CD4-positive, alpha-beta T cell (primary cell): ENCODE results near the gene TNFRSF18. TPM values are rescaled to one million over a fixed set of nuclear protein-coding genes. Genes with fewer than 3 reads are reported as not detected.

Source experiments
- ATAC-seq: fragments of 200-7000 bp; cut with Tn5 transposase; one replicate; pipeline ENCODE4 v1.10.0; 2022; ENCODE audit warnings: mild to moderate bottlenecking; ENCODE audit not compliant: poor library complexity
- CTCF ChIA-PET: fragments of 350-600 bp; sonication (Branson Sonifier 250); formaldehyde crosslinking; loops from one replicate; lab custom pipeline; 2021; ENCODE audit warnings: antibody characterized with exemption, inconsistent platforms; lab: Charles Lee
- POLR2A ChIA-PET: fragments of 350-600 bp; sonication (Branson Sonifier 250); formaldehyde crosslinking; loops from one replicate; lab custom pipeline; 2021; ENCODE audit warnings: antibody characterized with exemption, inconsistent platforms; lab: Charles Lee
- DNase-seq, 14 experiments: peaks; one replicate each; pipeline ENCODE4 v3.0.0-alpha.2; 2013 to 2020; ENCODE audit warnings: mixed read lengths in 2 of 14
- H3K27ac ChIP-seq, 2 donors: one replicate each; pipeline versions ENCODE4 v1.5.1 to v1.7.0; 2013; ENCODE audit warnings: low read length in 2 of 2, low read depth in 1 of 2, mild to moderate bottlenecking in 1 of 2
- H3K27me3 ChIP-seq, 2 experiments: 1 replicate in 1 of 2; 2 replicates in 1 of 2; pipeline versions ENCODE4 v1.6.1 to v1.7.0; 2013; ENCODE audit warnings: low read length in 2 of 2, control low read depth in 1 of 2, mild to moderate bottlenecking in 1 of 2, moderate library complexity in 1 of 2; ENCODE audit not compliant: insufficient read depth in 2 of 2, control insufficient read depth in 1 of 2
- H3K36me3 ChIP-seq: one replicate; pipeline ENCODE4 v1.6.1; 2013; ENCODE audit warnings: low read length, control low read depth; ENCODE audit not compliant: insufficient read depth
- H3K4me1 ChIP-seq: one replicate; pipeline ENCODE4 v1.6.1; 2013; ENCODE audit warnings: low read length, control low read depth; ENCODE audit not compliant: insufficient read depth
- H3K4me3 ChIP-seq: one replicate; pipeline ENCODE4 v1.5.1; 2013; ENCODE audit warnings: mild to moderate bottlenecking, low read length, moderate library complexity
- H3K9me3 ChIP-seq, 2 experiments: 1 replicate in 1 of 2; 2 replicates in 1 of 2; pipeline versions ENCODE4 v1.6.1 to v1.7.0; 2013; ENCODE audit warnings: low read length in 2 of 2, mild to moderate bottlenecking in 2 of 2, control low read depth in 1 of 2, moderate library complexity in 1 of 2; ENCODE audit not compliant: control insufficient read depth in 1 of 2, insufficient read depth in 1 of 2
- H3K27ac Mint-ChIP-seq: one replicate; pipeline ENCODE4 v1.8.0; 2020; ENCODE audit warnings: mixed read lengths
- H3K27me3 Mint-ChIP-seq: one replicate; pipeline ENCODE4 v1.8.0; 2021; ENCODE audit warnings: mixed read lengths
- H3K36me3 Mint-ChIP-seq: one replicate; pipeline ENCODE4 v1.8.0; 2021; ENCODE audit warnings: low read depth, mixed read lengths
- H3K4me1 Mint-ChIP-seq: one replicate; pipeline ENCODE4 v1.8.0; 2021; ENCODE audit warnings: low read depth, mixed read lengths
- H3K4me3 Mint-ChIP-seq: one replicate; pipeline ENCODE4 v1.8.0; 2020; ENCODE audit warnings: mild to moderate bottlenecking, mixed read lengths
- H3K9me3 Mint-ChIP-seq: one replicate; pipeline ENCODE4 v1.8.0; 2020; ENCODE audit warnings: mixed read lengths
- intact Hi-C, 2 experiments: fragments of 100-400 bp; cut with DNase I in 1 of 2; cut with micrococcal nuclease in 1 of 2; formaldehyde crosslinking; loops; one replicate each; pipeline versions ENCODE4 v1.15.1 to v1.9.0; 2023 to 2025; cut with DNase I, micrococcal nuclease
- total RNA-seq, 174 experiments: library from RNA in 2 of 174; stranded (reverse) in 2 of 174; gene quantifications; one replicate each; pipeline ENCODE4 v1.2.3 and lab custom pipeline; 2021 to 2026
- TF ChIP-seq, protein P1 (sequence below): fragments of 200-600 bp; IDR thresholded peaks from one replicate; pipeline ENCODE4 v1.8.0; 2022; ENCODE audit warnings: antibody characterized with exemption, mild to moderate bottlenecking

TNFRSF18 gene
- total RNA-seq, 2 experiments from 2014 or later, result 14.8 to 17.8 TPM

GRCh38 chr1:1233567-1233892 lies 27.1 kb upstream of the TNFRSF18 start:
- TF ChIP-seq, protein P1, sequence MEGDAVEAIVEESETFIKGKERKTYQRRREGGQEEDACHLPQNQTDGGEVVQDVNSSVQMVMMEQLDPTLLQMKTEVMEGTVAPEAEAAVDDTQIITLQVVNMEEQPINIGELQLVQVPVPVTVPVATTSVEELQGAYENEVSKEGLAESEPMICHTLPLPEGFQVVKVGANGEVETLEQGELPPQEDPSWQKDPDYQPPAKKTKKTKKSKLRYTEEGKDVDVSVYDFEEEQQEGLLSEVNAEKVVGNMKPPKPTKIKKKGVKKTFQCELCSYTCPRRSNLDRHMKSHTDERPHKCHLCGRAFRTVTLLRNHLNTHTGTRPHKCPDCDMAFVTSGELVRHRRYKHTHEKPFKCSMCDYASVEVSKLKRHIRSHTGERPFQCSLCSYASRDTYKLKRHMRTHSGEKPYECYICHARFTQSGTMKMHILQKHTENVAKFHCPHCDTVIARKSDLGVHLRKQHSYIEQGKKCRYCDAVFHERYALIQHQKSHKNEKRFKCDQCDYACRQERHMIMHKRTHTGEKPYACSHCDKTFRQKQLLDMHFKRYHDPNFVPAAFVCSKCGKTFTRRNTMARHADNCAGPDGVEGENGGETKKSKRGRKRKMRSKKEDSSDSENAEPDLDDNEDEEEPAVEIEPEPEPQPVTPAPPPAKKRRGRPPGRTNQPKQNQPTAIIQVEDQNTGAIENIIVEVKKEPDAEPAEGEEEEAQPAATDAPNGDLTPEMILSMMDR, result no peak
- Histone ChIP-seq H3K27ac (no peak overlapping the region), H3K4me3 (no peak overlapping the region), H3K36me3 (peaks cover 18% of the 10 kb centered on the region), H3K9me3 (peaks cover 0 to 6% of the 10 kb centered on the region in 2 experiments), H3K27me3 (no peaks in the 10 kb centered on the region), H3K4me1 (peaks cover 49% of the 10 kb centered on the region)
- H3K27ac Mint-ChIP-seq, result peak overlapping the region; percentile 77
- H3K4me3 Mint-ChIP-seq, result peak overlapping the region; percentile 84
- intact Hi-C loops, result no loop called here
- ChIA-PET POLR2A (no interaction called here), CTCF (no interaction called here)
- no peaks in the 10 kb centered on the region for H3K9me3 Mint-ChIP-seq
- peaks cover 29% of the 10 kb centered on the region for H3K36me3 Mint-ChIP-seq
- DNase-seq (no peak), ATAC-seq (no peak)
- H3K4me1 Mint-ChIP-seq, result peaks cover 23% of the 10 kb centered on the region
- H3K27me3 Mint-ChIP-seq, result no peaks in the 10 kb centered on the region

DNA sequence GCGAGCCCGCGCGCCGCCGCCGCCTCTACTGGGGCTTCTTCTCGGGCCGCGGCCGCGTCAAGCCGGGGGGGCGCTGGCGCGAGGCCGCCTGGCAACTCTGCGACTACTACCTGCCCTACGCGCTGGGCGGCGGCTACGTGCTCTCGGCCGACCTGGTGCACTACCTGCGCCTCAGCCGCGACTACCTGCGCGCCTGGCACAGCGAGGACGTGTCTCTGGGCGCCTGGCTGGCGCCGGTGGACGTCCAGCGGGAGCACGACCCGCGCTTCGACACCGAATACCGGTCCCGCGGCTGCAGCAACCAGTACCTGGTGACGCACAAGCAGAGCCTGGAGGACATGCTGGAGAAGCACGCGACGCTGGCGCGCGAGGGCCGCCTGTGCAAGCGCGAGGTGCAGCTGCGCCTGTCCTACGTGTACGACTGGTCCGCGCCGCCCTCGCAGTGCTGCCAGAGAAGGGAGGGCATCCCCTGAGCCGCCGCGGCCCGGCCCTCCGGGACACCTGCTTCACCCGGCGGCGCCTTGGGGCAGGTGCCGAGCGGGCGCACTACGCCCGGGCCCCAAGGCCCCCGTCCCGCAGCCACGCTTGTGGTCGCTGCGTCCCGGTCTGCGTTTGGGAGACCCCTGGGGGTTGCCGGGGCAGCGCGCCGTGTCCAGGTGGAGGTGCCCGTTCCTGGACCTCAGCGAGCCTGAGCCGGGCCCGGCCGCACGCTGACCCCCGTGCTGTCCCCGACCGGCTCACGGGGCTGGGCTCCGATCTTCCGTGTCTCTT lies 26.6 kb upstream of the TNFRSF18 start:
- H3K4me3 ChIP-seq, result peak overlapping the region; percentile 22
- peaks cover 55% of the 10 kb centered on the region for H3K4me1 ChIP-seq
- intact Hi-C loops, result loop anchor here in 1 of 2 experiments (1.0 kb wide), 2 partner anchors 117 to 174 kb away; partner anchors contain the start of genes C1orf159 and MRPL20
- no peaks in the 10 kb centered on the region for H3K27me3 ChIP-seq
- Mint-ChIP-seq H3K27me3 (no peaks in the 10 kb centered on the region), H3K4me1 (peaks cover 23% of the 10 kb centered on the region), H3K36me3 (peaks cover 31% of the 10 kb centered on the region), H3K9me3 (no peaks in the 10 kb centered on the region), H3K27ac (peak overlapping the region; percentile 77), H3K4me3 (peak overlapping the region; percentile 84)
- peaks cover 23% of the 10 kb centered on the region for H3K36me3 ChIP-seq
- ChIA-PET CTCF (no interaction called here), POLR2A (interaction anchor here (2.5 kb wide), 1 partner anchor 25 kb away, joined by 9 read pairs; no protein-coding TSS in a partner anchor)
- peaks cover 0 to 3% of the 10 kb centered on the region in 2 experiments for H3K9me3 ChIP-seq
- H3K27ac ChIP-seq, result no peak overlapping the region
- ATAC-seq, result no peak
- DNase-seq, result peak in 1 of 14 experiments; percentile 58
- TF ChIP-seq, protein P1, result no peak

DNA sequence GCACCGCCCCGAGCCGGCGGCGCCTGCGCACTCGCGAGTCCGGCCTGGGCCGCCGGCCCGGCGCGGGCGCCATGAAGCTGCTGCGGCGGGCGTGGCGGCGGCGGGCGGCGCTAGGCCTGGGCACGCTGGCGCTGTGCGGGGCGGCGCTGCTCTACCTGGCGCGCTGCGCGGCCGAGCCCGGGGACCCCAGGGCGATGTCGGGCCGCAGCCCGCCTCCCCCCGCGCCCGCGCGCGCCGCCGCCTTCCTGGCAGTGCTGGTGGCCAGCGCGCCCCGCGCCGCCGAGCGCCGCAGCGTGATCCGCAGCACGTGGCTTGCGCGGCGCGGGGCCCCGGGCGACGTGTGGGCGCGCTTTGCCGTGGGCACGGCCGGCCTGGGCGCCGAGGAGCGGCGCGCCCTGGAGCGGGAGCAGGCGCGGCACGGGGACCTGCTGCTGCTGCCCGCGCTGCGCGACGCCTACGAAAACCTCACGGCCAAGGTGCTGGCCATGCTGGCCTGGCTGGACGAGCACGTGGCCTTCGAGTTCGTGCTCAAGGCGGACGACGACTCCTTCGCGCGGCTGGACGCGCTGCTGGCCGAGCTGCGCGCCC lies 25.9 kb upstream of the TNFRSF18 start, which contains the start of gene B3GALT6:
TSS of gene B3GALT6 (plus strand) at position 30 of the 588 bp plus-strand sequence. CDS start at position 72, 42 bp downstream.
- Mint-ChIP-seq H3K27me3 (no peaks in the 10 kb centered on the region), H3K4me1 (peaks cover 23% of the 10 kb centered on the region), H3K9me3 (no peaks in the 10 kb centered on the region), H3K36me3 (peaks cover 35% of the 10 kb centered on the region), H3K4me3 (peak within 1 kb of the TSS; percentile 96), H3K27ac (peak within 1 kb of the TSS; percentile 90)
- DNase-seq (no peak), ATAC-seq (no peak)
- Histone ChIP-seq H3K27me3 (no peaks in the 10 kb centered on the region), H3K27ac (peak within 1 kb of the TSS; percentile 44 to 87), H3K4me3 (peak within 1 kb of the TSS; percentile 88), H3K9me3 (no peaks in the 10 kb centered on the region), H3K36me3 (peaks cover 30% of the 10 kb centered on the region), H3K4me1 (peaks cover 60% of the 10 kb centered on the region)
- TF ChIP-seq, protein P1, result no peak
- POLR2A ChIA-PET, result interaction anchor here (0.6 to 2.5 kb wide), 3 partner anchors 25 to 266 kb away, joined by 3 to 9 read pairs (median 7); partner anchors contain the start of genes PLEKHN1 and TTLL10
- CTCF ChIA-PET, result interaction anchor here (2.3 kb wide), 1 partner anchor 110 kb away, joined by 8 read pairs; no protein-coding TSS in a partner anchor
- intact Hi-C loops, result loop anchor here in 1 of 2 experiments (1.0 kb wide), 2 partner anchors 116 to 175 kb away; partner anchors contain the start of genes C1orf159 and MRPL20
